RPMI8226 (cell line): ENCODE data around the gene RPP21.
A peak's percentile ranks its signal among the peaks of the same experiment; 100 is the strongest.
"Not testable (repeated sequence)": the region's sequence is repeated elsewhere in the genome, so short reads cannot be mapped to it uniquely, and the experiment has no call there.

Experiments
- DNase-seq: peaks from one replicate; pipeline ENCODE4 v3.0.0-alpha.2; 2015

RPP21 gene

DNA sequence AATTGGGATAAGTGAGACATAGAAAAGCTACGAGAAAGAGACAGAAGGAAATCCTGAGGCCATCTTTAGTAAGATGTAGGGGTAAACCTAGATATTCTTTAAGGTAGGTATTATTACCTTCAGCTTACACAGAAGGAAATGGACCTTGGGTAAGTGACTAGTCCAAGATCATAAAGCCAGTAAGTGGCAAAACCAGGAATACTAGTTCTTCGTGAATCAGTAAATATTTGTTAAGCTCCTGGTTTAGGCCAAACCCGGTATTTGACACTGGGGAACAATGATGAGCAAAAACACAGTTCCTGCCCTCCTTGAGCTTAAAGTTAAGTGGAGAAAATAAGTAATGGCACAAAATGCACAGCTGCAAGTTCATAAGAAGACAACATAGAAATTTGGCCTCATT lies 13.0 kb upstream of the RPP21 start:
- DNase-seq: no peak

DNA sequence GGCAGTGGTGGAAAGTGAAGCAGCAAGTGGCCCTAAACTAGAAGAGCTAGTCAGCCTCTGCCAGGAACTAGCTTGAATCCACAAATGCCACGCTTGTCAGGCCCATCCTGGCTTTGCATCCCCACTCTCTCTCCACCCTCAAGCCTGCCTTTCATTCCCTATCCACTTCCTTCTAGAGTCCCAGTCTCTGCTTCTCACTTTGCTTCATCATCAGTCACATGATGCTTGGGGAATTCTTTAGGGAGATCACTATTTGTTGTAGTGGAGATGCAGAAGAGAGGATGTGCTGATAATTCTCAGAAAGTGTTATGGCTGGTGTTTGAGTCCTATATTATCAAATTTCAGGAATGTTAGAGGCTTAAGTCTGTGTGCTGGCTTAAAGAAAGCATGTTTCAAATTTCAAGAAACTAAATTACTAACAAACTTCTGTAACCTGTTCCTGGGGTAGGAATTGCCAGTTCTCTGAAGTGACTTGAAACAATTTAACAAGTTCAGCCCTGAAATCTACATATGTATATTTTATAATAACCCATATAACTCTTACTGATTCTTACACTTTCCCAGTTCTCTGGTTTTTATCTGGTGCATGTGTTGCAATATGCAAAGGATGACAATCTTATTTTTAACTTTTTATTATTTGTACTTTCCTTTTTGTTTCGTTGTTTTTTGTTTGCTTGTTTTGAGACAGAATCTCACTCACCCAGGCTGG lies 10.7 kb upstream of the RPP21 start:
- DNase-seq: no peak

- no peak for DNase-seq
Measured at GRCh38 chr6:30340589-30341054, 4.3 kb upstream of the RPP21 start.

DNA sequence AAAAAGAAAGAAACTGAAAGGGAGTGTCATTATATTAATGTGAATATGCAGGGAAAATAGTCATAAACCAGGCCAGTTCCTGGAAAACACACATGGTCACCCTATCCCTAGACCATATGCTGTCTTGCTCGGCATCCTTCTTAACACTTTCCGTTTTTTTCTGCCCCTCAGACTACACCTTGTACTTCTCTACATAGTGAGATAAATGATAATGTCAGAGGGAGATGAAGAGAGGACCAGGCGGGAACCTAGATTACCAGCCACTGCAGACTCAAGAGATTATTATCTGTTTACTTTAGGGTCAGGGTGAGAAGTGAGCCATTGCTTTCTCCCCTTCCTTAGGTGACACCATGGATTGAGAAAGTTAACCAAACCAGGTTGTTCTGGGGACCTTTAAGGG lies 3.7 kb upstream of the RPP21 start:
- no peak for DNase-seq

GRCh38 chr6:30341728-30342127 lies 3.2 kb upstream of the RPP21 start:
- no peak for DNase-seq

GRCh38 chr6:30344191-30344867 lies 627 bp upstream of the RPP21 start:
- DNase-seq: no peak

DNA sequence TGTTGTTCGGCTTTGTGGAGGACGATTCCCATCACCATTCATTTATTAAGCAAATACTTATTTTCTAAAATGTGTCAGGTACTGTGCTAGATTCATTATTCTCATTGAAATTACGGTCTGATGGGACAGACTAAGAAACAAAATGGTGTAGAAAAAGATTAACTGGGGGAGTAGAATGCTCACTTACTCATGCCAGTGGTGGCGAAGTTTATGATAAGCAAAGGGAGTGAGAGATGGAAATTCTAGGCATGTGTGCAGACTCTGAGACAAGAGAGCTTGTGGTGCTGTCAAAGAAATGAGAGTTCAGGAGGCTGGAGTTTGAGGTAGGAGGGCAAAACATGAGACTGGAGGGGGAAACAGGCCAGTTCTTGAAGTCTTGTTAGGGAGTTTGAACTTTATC lies 896 bp downstream of the RPP21 start:
- DNase-seq: no peak

- DNase-seq: no peak
Measured at GRCh38 chr6:30348957-30349356, 4.0 kb downstream of the RPP21 start.

DNA sequence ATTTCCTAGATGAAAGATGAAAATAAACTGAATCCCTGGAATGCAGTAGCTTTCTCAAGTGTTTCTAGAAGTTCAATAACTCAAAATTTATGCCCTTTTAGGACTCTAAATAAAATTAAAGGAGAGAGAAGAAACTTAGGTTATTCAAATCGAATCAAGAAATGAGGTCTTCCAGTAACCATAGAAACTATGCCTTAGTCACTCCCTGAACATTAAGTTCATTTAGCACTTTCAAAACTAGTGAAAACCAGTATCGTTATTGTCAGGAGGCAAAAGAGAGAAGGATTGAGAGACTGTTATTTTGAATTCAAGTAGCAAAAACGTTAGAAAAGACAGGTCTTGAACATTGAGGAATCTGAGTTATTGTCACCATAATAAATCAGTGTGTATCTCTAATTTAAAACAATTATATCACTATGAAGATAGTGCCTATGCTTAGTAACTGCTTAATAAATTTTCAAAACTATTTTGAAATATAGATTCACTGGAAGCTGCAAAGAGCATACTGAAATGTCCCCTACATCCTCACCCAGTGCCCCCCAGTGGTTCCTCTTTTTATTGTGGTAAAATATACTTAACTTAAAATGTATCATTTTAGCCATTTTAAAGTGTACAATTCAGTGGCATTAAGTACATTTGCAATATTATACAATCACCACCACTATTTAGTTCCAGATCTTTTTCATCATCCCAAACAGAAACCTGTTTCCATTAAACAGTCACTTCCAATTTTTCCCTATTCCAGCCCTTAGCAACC lies 4.6 kb downstream of the RPP21 start:
- DNase-seq: no peak

GRCh38 chr6:30350524-30350923 lies 5.6 kb downstream of the RPP21 start:
- no peak for DNase-seq

GRCh38 chr6:30352550-30352949 lies 7.6 kb downstream of the RPP21 start:
- DNase-seq: no peak

- no peak for DNase-seq
Measured at GRCh38 chr6:30355281-30355680, 10.3 kb downstream of the RPP21 start.

- DNase-seq: peak; percentile 66
Measured at GRCh38 chr6:30356536-30356935, 11.6 kb downstream of the RPP21 start.

- peak; percentile 68 for DNase-seq
Measured at GRCh38 chr6:30357678-30358540, 13.0 kb downstream of the RPP21 start.

GRCh38 chr6:30359276-30359675 lies 14.3 kb downstream of the RPP21 start:
- DNase-seq: no peak

GRCh38 chr6:30360139-30360538 lies 15.2 kb downstream of the RPP21 start:
- no peak for DNase-seq

DNA sequence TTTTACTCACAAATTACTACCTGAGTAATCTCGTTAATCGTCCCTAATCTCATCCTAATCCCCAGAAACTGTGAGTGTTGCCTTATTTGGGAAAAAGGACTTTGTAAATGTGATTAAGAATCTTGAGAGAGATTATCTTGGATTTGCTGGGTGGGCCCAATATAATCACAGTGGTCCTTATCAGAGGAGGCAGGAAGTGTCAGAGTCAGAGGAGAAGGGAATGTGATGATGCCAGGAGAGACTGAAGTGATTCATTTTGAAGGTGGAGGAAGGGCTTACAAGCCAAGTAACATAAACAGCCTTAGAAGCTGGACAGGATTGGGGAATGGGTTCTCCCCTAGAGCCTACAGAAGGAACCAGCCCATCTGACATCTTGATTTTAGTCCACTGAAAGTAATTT lies 16.7 kb downstream of the RPP21 start:
- DNase-seq: no peak

DNA sequence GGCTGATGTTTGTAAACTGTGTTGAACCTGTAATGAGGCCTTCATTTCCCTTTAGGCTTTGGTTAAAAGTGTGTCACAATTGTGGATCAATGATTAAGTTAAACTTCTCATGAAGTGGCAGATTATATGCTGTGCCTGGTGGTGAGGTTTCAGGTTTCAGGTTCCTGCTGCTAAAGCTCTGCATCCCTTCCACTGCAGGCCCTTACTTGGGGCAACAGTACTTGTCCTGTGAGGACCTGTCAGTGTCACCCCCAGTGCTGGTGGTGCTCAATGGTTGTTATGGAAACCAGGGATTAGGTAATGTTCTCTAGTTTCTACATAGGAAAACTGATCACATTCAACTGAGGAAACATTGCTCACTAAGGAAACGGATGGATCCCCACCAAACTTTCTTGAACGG lies 18.5 kb downstream of the RPP21 start:
- DNase-seq: no peak

DNA sequence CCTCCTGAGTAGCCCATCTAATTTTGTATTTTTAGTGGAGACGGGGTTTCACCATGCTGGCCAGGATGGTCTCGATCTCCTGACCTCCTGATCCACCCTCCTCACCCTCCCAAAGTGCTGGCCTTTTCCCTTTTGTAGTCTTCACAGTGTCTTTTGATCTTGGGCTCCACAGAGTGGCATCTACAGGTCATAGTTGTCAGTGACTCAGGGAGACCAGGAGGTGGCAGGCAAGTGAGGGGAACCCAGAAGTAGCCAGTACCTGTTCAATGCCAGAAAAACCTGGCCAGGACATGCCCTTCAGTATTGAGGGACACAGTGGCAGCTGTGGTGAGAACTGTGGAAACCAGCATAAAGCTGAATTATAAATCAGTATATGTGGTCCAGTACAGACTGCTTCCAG lies 19.6 kb downstream of the RPP21 start:
- peak; percentile 61 for DNase-seq

DNA sequence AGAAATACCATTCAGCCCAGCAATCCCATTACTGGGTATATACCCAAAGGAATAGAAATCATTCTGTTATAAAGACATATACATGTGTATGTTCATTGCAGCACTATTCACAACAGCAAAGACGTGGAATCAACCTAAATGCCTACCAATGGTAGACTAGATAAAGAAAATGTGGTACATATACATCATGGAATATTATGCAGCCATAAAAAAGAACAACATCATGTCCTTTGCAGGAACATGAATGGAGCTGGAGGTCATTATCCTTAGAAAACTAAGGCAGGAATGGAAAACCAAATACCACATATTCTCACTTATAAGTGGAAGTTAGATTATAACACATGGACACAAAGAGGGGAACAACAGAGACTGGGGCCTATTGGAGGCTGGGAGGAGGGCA lies 24.3 kb downstream of the RPP21 start:
- DNase-seq: not testable (repeated sequence)

GRCh38 chr6:30378290-30378937 lies 33.5 kb downstream of the RPP21 start:
- peak; percentile 17 for DNase-seq

- DNase-seq: no peak
Measured at GRCh38 chr6:30380464-30380863, 35.5 kb downstream of the RPP21 start.
